HCT116 (cell line): ENCODE data around the gene OR6B2. TPM values are rescaled to one million over a fixed set of nuclear protein-coding genes. Genes with fewer than 3 reads are reported as not detected.

ENCODE experiments used
- ATAC-seq: fragments of 200-7000 bp; cut with Tn5 transposase; 2 replicates; pipeline ENCODE4 v1.9.1; 2020; ENCODE audit warnings: mild to moderate bottlenecking, moderate library complexity
- BruUV-seq: library from RNA; stranded (reverse); fragments of 400-500 nt; replicated peaks from 2 replicates; lab custom pipeline; 2021; lab: Mats Ljungman, UMichigan
- CTCF ChIA-PET: fragments of 300-600 bp; sonication (Branson Sonifier 250); formaldehyde crosslinking; loops from one replicate; lab custom pipeline; 2021; ENCODE audit warnings: antibody characterized with exemption; lab: Charles Lee
- POLR2A ChIA-PET: fragments of 300-600, 350-600 bp; sonication (Branson Sonifier 250); formaldehyde crosslinking; loops from one replicate; lab custom pipeline; 2021; ENCODE audit warnings: antibody characterized with exemption; lab: Charles Lee
- RAD21 ChIA-PET, 2 experiments: fragments of 300-600 bp; sonication (Branson Sonifier 250); formaldehyde crosslinking; loops; one replicate each; lab custom pipeline; 2023; ENCODE audit warnings: low total read pairs in 2 of 2; ENCODE audit not compliant: uncharacterized antibody in 2 of 2, unreplicated experiment in 2 of 2, low non-redundant PET in 1 of 2; lab: Charles Lee
- DNase-seq: peaks from one replicate; pipeline ENCODE4 v3.0.0-alpha.2; 2010; ENCODE audit warnings: low read depth, low spot score
- H2AFZ ChIP-seq: fragments of 200-600 bp; shearing (Covaris generic), sonication (generic); 2 replicates; pipeline ENCODE4 v1.6.1; 2017; ENCODE audit warnings: low read depth, mixed run types, mixed read lengths, antibody characterized with exemption, low read length; ENCODE audit not compliant: poor library complexity, severe bottlenecking
- H3K27ac ChIP-seq: 2 replicates; pipeline ENCODE4 v1.5.1; 2012; ENCODE audit warnings: low read depth, low read length
- H3K27me3 ChIP-seq: fragments of 200-600 bp; sonication (generic); 2 replicates; pipeline ENCODE4 v1.6.1; 2016; ENCODE audit warnings: mixed run types, low read length, mixed read lengths; ENCODE audit not compliant: insufficient read depth
- H3K36me3 ChIP-seq, 2 experiments: fragments of 200-500 bp in 1 of 2; fragments of 200-600 bp in 1 of 2; sonication (Bioruptor generic) in 1 of 2; sonication (generic) in 1 of 2; 2 replicates each; pipeline versions ENCODE4 v1.5.1 to v1.6.1; 2014 to 2016; ENCODE audit warnings: low read length in 2 of 2, inconsistent platforms in 1 of 2, mixed read lengths in 1 of 2, mixed run types in 1 of 2; ENCODE audit not compliant: insufficient read depth in 2 of 2, control insufficient read depth in 1 of 2
- H3K4me1 ChIP-seq, 2 experiments: fragments of 200-600 bp in 1 of 2; sonication (generic) in 1 of 2; 2 replicates each; pipeline versions ENCODE4 v1.5.1 to v1.6.1; 2012 to 2017; ENCODE audit warnings: low read length in 2 of 2, inconsistent platforms in 1 of 2, mild to moderate bottlenecking in 1 of 2, mixed read lengths in 1 of 2, mixed run types in 1 of 2, moderate library complexity in 1 of 2; ENCODE audit not compliant: insufficient read depth in 2 of 2, control insufficient read depth in 1 of 2
- H3K4me2 ChIP-seq: fragments of 200-600 bp; sonication (generic); 2 replicates; pipeline ENCODE4 v1.6.1; 2017; ENCODE audit warnings: mixed run types, low read length, mixed read lengths
- H3K4me3 ChIP-seq, 2 experiments: fragments of 200-600 bp in 1 of 2; sonication (generic) in 1 of 2; replicated peaks in 1 of 2; 2 replicates each; pipeline ENCODE4 v1.5.1; 2011 to 2016; ENCODE audit warnings: low read length in 2 of 2, control low read depth in 1 of 2, low read depth in 1 of 2, mild to moderate bottlenecking in 1 of 2, mixed read lengths in 1 of 2, mixed run types in 1 of 2
- H3K79me2 ChIP-seq: fragments of 200-600 bp; sonication (generic); 2 replicates; pipeline ENCODE4 v1.6.1; 2017; ENCODE audit warnings: mild to moderate bottlenecking, mixed run types, low read length, moderate library complexity, mixed read lengths; ENCODE audit not compliant: insufficient read depth
- H3K9ac ChIP-seq: fragments of 200-600 bp; sonication (generic); 2 replicates; pipeline ENCODE4 v1.6.1; 2016; ENCODE audit warnings: low read length, mixed read lengths
- H3K9me2 ChIP-seq: fragments of 200-600 bp; sonication (generic), shearing (Covaris generic); 2 replicates; pipeline ENCODE4 v1.6.1; 2017; ENCODE audit warnings: mixed run types, mild to moderate bottlenecking, moderate library complexity; ENCODE audit not compliant: insufficient read depth
- H3K9me3 ChIP-seq, 2 experiments: fragments of 200-500 bp in 1 of 2; fragments of 200-600 bp in 1 of 2; sonication (Bioruptor generic) in 1 of 2; sonication (generic) in 1 of 2; 2 replicates each; pipeline ENCODE4 v1.6.1; 2014 to 2017; ENCODE audit warnings: low read length in 2 of 2, mixed read lengths in 2 of 2, inconsistent platforms in 1 of 2, low read depth in 1 of 2, mild to moderate bottlenecking in 1 of 2, mixed run types in 1 of 2, moderate library complexity in 1 of 2; ENCODE audit not compliant: control insufficient read depth in 1 of 2, insufficient read depth in 1 of 2
- H4K20me1 ChIP-seq: fragments of 200-600 bp; sonication (generic), shearing (Covaris generic); 2 replicates; pipeline ENCODE4 v1.6.1; 2017; ENCODE audit warnings: mixed run types, mild to moderate bottlenecking, moderate library complexity; ENCODE audit not compliant: insufficient read depth
- CEBPB ChIP-seq: IDR thresholded peaks from 2 replicates; pipeline ENCODE4 v1.6.1; 2012; ENCODE audit warnings: low read depth
- ELF1 ChIP-seq: IDR thresholded peaks from 2 replicates; pipeline ENCODE4 v1.6.1; 2012; ENCODE audit warnings: low read depth, borderline replicate concordance
- EZH2 ChIP-seq: fragments of 200-600 bp; sonication (generic); IDR thresholded peaks from 2 replicates; pipeline ENCODE4 v1.6.1; 2017; ENCODE audit warnings: antibody characterized with exemption, mixed run types
- FOSL1 ChIP-seq: IDR thresholded peaks from 2 replicates; pipeline ENCODE4 v1.6.1; 2012; ENCODE audit warnings: low read depth
- JUND ChIP-seq: IDR thresholded peaks from 2 replicates; pipeline ENCODE4 v1.6.1; 2012
- POLR2AphosphoS5 ChIP-seq: IDR thresholded peaks from 2 replicates; pipeline ENCODE4 v1.6.1; 2011; ENCODE audit warnings: mild to moderate bottlenecking, low read depth, low read length, moderate library complexity
- SP1 ChIP-seq: IDR thresholded peaks from 2 replicates; pipeline ENCODE4 v1.6.1; 2012; ENCODE audit warnings: low read depth
- TCF7L2 ChIP-seq: IDR thresholded peaks from 2 replicates; pipeline ENCODE4 v1.7.0; 2011; ENCODE audit warnings: borderline replicate concordance, inconsistent platforms; ENCODE audit not compliant: insufficient read depth, insufficient read length; ENCODE audit errors: extremely low read depth
- YY1 ChIP-seq: IDR thresholded peaks from 2 replicates; pipeline ENCODE4 v1.6.1; 2011; ENCODE audit warnings: low read length, low read depth, moderate library complexity, mild to moderate bottlenecking; ENCODE audit not compliant: insufficient replicate concordance; ENCODE audit errors: extremely low read depth
- ZFX ChIP-seq: fragments of 450-650 bp; IDR thresholded peaks from 2 replicates; pipeline ENCODE4 v1.6.1; 2017
- ZNF274 ChIP-seq: fragments of 200-500 bp; sonication (Bioruptor generic); IDR thresholded peaks from 2 replicates; pipeline ENCODE4 v1.6.1; 2014; ENCODE audit warnings: mild to moderate bottlenecking, low read depth, low read length, inconsistent platforms
- intact Hi-C: fragments of 100-400 bp; cut with micrococcal nuclease; formaldehyde crosslinking; loops from 2 replicates; pipeline ENCODE4 v1.10.0; 2022
- total RNA-seq: library from RNA; stranded (reverse); gene quantifications from one replicate; pipeline ENCODE4 v1.2.1, GENCODE V29; 2021; ENCODE audit not compliant: unreplicated experiment
- TF ChIP-seq, protein P1 (sequence below), 3 experiments: fragments of 200-600 bp in 1 of 3; sonication (generic) in 1 of 3; IDR thresholded peaks in 2 of 3; conservative IDR thresholded peaks in 1 of 3; 2 replicates each; pipeline ENCODE4 v1.5.1; 2012 to 2017; ENCODE audit warnings: low read depth in 2 of 3, low read length in 2 of 3, antibody characterized with exemption in 1 of 3, borderline replicate concordance in 1 of 3, control low read depth in 1 of 3, mild to moderate bottlenecking in 1 of 3, mixed read lengths in 1 of 3, mixed run types in 1 of 3, moderate library complexity in 1 of 3; ENCODE audit not compliant: insufficient read depth in 1 of 3
- TF ChIP-seq, protein P2 (sequence below): IDR thresholded peaks from 2 replicates; pipeline ENCODE4 v1.6.1; 2012; ENCODE audit warnings: low read depth
- TF ChIP-seq, protein P3 (sequence below): IDR thresholded peaks from 2 replicates; pipeline ENCODE4 v1.6.1; 2012

OR6B2 gene
- total RNA-seq, 1 experiment from 2014 or later, result not detected

DNA sequence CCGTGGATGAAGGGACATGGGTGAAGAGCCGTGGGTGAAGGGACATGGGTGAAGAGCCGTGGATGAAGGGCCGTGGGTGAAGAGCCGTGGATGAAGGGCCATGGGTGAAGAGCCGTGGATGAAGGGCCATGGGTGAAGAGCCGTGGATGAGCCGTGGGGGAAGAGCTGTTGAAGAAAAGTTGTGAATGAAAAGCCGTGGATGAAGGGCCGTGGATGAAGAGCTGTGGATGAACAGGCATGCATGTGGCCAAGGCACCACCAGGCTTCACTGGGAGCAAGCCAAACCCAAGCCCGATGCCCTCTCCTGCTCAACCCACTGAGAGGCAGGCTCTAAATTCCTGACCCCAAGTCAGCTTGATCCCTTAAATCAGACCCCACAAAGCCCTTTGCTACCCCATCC, 12.5 kb upstream of the OR6B2 start:
- Histone ChIP-seq H3K27me3 (peaks cover 48% of the 10 kb centered on the region), H3K9me3 (no peaks in the 10 kb centered on the region), H3K36me3 (no peaks in the 10 kb centered on the region), H3K79me2 (no peaks in the 10 kb centered on the region), H3K4me3 (no peak overlapping the region), H3K9me2 (no peaks in the 10 kb centered on the region), H2AFZ (no peak overlapping the region), H3K27ac (no peak overlapping the region), H4K20me1 (no peaks in the 10 kb centered on the region), H3K4me1 (no peaks in the 10 kb centered on the region), H3K9ac (no peak overlapping the region), H3K4me2 (no peak overlapping the region)
- TF ChIP-seq ELF1 (no peak), POLR2AphosphoS5 (no peak), CEBPB (no peak), SP1 (no peak), ZNF274 (no peak), TCF7L2 (no peak), ZFX (no peak), FOSL1 (no peak), JUND (no peak), EZH2 (no peak), YY1 (no peak)
- TF ChIP-seq, protein P1, sequence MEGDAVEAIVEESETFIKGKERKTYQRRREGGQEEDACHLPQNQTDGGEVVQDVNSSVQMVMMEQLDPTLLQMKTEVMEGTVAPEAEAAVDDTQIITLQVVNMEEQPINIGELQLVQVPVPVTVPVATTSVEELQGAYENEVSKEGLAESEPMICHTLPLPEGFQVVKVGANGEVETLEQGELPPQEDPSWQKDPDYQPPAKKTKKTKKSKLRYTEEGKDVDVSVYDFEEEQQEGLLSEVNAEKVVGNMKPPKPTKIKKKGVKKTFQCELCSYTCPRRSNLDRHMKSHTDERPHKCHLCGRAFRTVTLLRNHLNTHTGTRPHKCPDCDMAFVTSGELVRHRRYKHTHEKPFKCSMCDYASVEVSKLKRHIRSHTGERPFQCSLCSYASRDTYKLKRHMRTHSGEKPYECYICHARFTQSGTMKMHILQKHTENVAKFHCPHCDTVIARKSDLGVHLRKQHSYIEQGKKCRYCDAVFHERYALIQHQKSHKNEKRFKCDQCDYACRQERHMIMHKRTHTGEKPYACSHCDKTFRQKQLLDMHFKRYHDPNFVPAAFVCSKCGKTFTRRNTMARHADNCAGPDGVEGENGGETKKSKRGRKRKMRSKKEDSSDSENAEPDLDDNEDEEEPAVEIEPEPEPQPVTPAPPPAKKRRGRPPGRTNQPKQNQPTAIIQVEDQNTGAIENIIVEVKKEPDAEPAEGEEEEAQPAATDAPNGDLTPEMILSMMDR (IDR thresholded peaks at IDR 0.05 in 2 of 3, conservative IDR thresholded peaks at IDR 0.05 in 1 of 3; ENCODE audit: borderline replicate concordance in 1 of 3, insufficient read depth in 1 of 3, low read depth in 2 of 3, low read length in 2 of 3), result no peak
- TF ChIP-seq, protein P2, sequence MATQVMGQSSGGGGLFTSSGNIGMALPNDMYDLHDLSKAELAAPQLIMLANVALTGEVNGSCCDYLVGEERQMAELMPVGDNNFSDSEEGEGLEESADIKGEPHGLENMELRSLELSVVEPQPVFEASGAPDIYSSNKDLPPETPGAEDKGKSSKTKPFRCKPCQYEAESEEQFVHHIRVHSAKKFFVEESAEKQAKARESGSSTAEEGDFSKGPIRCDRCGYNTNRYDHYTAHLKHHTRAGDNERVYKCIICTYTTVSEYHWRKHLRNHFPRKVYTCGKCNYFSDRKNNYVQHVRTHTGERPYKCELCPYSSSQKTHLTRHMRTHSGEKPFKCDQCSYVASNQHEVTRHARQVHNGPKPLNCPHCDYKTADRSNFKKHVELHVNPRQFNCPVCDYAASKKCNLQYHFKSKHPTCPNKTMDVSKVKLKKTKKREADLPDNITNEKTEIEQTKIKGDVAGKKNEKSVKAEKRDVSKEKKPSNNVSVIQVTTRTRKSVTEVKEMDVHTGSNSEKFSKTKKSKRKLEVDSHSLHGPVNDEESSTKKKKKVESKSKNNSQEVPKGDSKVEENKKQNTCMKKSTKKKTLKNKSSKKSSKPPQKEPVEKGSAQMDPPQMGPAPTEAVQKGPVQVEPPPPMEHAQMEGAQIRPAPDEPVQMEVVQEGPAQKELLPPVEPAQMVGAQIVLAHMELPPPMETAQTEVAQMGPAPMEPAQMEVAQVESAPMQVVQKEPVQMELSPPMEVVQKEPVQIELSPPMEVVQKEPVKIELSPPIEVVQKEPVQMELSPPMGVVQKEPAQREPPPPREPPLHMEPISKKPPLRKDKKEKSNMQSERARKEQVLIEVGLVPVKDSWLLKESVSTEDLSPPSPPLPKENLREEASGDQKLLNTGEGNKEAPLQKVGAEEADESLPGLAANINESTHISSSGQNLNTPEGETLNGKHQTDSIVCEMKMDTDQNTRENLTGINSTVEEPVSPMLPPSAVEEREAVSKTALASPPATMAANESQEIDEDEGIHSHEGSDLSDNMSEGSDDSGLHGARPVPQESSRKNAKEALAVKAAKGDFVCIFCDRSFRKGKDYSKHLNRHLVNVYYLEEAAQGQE, result no peak
- TF ChIP-seq, protein P3, sequence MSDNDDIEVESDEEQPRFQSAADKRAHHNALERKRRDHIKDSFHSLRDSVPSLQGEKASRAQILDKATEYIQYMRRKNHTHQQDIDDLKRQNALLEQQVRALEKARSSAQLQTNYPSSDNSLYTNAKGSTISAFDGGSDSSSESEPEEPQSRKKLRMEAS, result no peak
- intact Hi-C loops, result no loop called here
- no TSS peak for BruUV-seq
- ATAC-seq, result no peak
- ChIA-PET POLR2A (no interaction called here), RAD21 (no interaction called here), CTCF (no interaction called here)
- DNase-seq, result no peak
